GM12892 (cell line): ENCODE results near the gene GBA3.

Experiments used
- POLR2A ChIP-seq: IDR thresholded peaks from 2 replicates; pipeline ENCODE4 v1.6.1; 2011; ENCODE audit warnings: low read depth, low read length, control low read depth
- POLR2AphosphoS5 ChIP-seq: IDR thresholded peaks from 2 replicates; pipeline ENCODE4 v1.6.1; 2011; ENCODE audit warnings: low read depth, low read length, control low read depth
- TAF1 ChIP-seq: IDR thresholded peaks from 2 replicates; pipeline ENCODE4 v1.6.1; 2011; ENCODE audit warnings: low read depth, mild to moderate bottlenecking, control low read depth, low read length, borderline replicate concordance

DNA sequence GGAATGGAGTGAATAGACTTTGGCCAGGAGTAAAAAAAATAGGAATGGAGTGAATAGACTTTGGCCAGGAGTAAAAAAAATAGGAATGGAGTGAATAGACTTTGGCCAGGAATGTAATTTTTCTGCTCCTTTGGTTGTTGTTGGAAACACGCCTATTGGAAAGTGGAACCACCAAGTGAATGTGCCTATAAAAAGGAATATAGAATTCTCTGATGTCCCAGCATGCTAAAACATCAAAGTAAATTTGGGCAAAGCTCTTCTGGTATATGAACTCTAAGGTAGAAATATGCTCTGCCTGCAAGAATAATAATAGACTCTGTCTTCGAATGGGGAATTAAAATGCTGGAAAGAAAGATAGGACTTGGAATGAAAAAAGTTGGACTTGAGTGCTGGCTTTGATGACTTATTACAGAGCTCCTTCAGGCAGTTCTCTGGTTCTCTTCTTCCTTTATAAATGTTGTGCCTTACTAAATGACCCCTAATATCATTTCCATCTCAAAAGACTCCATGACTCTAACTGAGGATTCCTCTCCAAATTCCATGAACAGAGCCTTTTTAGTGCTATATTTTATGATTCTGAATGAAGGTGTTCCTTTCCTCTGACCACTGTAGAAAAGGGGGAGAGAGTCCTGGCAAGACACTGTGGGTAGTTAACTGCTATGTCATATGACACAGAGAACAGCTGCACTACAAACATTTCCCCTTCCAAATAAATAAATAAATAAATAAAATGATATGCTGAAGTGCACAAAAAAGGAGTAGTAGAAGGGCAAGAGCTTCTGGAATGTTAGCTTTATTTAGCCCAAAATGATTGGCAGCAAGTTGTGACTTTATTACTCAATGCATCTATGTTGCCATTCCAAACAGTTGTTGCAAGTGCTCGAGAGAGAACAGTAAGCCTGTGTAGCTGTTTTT, 13.5 kb upstream of the GBA3 start:
- TF ChIP-seq POLR2AphosphoS5 (no peak), POLR2A (no peak), TAF1 (no peak)
